Neural crest cell (in vitro differentiated cells): Measurements from ENCODE around the gene STXBP3. TPM values are rescaled to one million over a fixed set of nuclear protein-coding genes. Genes with fewer than 3 reads are reported as not detected.
A peak's percentile ranks its signal among the peaks of the same experiment; 100 is the strongest.

ENCODE experiments used
- DNase-seq: peaks from one replicate; pipeline ENCODE4 v3.0.0; 2021; ENCODE audit warnings: low read depth, mixed read lengths, low spot score
- H3K27ac Mint-ChIP-seq: one replicate; pipeline ENCODE4 v1.8.0; 2021; ENCODE audit warnings: mild to moderate bottlenecking, mixed read lengths; ENCODE audit not compliant: unreplicated experiment
- H3K27me3 Mint-ChIP-seq: 2 replicates; pipeline ENCODE4 v1.8.0; 2021; ENCODE audit warnings: low read depth, mild to moderate bottlenecking, mixed read lengths
- H3K36me3 Mint-ChIP-seq: 2 replicates; pipeline ENCODE4 v1.8.0; 2021; ENCODE audit warnings: low read depth, mild to moderate bottlenecking, mixed read lengths
- H3K4me1 Mint-ChIP-seq: 2 replicates; pipeline ENCODE4 v1.8.0; 2021; ENCODE audit warnings: mixed read lengths
- H3K4me3 Mint-ChIP-seq: one replicate; pipeline ENCODE4 v1.8.0; 2021; ENCODE audit warnings: mild to moderate bottlenecking, mixed read lengths
- H3K9me3 Mint-ChIP-seq: 2 replicates; pipeline ENCODE4 v1.8.0; 2021; ENCODE audit warnings: mixed read lengths
- total RNA-seq: library from RNA; stranded (reverse); gene quantifications from 2 replicates; pipeline ENCODE4 v1.2.1, GENCODE V29; 2021
- TF ChIP-seq, protein P1 (sequence below): fragments of 200-600 bp; sonication (generic); conservative IDR thresholded peaks from 2 replicates; pipeline ENCODE4 v1.5.0; 2021; ENCODE audit warnings: antibody characterized with exemption, mild to moderate bottlenecking

Gene STXBP3
- total RNA-seq, 1 donor from 2014 or later: 32.2 TPM

DNA sequence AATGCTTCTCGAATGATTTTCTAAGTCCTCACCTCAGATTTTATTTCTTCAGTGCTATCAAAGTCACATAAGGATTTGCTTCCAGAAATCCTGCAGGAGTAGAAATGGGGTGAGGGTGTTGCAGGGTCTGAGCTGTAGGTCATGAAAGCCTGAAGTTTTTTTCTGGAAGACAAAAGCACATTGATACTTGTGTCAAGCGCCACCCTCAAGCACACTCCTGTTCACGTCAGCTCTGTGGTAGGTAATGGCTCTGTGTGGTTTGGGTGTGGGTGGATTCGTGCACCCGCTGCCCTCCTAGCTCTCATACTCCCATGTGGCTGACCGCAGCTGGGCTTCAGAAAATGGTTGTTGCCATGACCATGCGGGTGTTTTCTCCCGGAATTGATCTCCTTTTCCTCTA is 70.5 kb downstream of the STXBP3 start:
- Mint-ChIP-seq H3K27ac (peak overlapping the region; percentile 98), H3K9me3 (peaks cover 2% of the 10 kb centered on the region), H3K36me3 (peaks cover 2% of the 10 kb centered on the region), H3K4me3 (peak overlapping the region; percentile 73), H3K27me3 (no peaks in the 10 kb centered on the region), H3K4me1 (peaks cover 47% of the 10 kb centered on the region)
- TF ChIP-seq, protein P1, sequence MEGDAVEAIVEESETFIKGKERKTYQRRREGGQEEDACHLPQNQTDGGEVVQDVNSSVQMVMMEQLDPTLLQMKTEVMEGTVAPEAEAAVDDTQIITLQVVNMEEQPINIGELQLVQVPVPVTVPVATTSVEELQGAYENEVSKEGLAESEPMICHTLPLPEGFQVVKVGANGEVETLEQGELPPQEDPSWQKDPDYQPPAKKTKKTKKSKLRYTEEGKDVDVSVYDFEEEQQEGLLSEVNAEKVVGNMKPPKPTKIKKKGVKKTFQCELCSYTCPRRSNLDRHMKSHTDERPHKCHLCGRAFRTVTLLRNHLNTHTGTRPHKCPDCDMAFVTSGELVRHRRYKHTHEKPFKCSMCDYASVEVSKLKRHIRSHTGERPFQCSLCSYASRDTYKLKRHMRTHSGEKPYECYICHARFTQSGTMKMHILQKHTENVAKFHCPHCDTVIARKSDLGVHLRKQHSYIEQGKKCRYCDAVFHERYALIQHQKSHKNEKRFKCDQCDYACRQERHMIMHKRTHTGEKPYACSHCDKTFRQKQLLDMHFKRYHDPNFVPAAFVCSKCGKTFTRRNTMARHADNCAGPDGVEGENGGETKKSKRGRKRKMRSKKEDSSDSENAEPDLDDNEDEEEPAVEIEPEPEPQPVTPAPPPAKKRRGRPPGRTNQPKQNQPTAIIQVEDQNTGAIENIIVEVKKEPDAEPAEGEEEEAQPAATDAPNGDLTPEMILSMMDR: no peak
- peak; percentile 22 for DNase-seq

DNA sequence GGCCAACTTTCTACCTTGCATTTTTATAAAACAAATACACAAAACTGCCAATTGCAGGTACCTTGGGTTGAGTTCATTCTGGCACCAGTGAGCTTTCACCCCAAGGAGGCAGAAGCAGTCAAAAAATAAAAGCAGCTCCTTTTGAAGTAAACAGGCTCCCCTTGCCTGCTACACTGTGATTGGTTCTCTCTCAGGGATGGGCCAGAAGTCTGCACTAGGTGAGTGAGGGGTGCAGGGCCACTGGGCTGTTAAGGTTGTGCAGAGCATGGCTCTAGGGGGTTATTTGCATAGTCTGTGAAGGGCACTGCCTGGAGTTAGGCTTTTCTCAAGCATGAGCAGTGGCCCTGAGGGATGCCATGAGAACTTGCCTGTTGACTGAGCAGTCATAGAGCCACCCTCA is 71.3 kb downstream of the STXBP3 start:
- Mint-ChIP-seq H3K27me3 (no peaks in the 10 kb centered on the region), H3K4me3 (no peak overlapping the region), H3K27ac (peak overlapping the region; percentile 77), H3K4me1 (peaks cover 47% of the 10 kb centered on the region), H3K36me3 (peaks cover 2% of the 10 kb centered on the region), H3K9me3 (peaks cover 2% of the 10 kb centered on the region)
- TF ChIP-seq, protein P1: no peak
- no peak for DNase-seq

DNA sequence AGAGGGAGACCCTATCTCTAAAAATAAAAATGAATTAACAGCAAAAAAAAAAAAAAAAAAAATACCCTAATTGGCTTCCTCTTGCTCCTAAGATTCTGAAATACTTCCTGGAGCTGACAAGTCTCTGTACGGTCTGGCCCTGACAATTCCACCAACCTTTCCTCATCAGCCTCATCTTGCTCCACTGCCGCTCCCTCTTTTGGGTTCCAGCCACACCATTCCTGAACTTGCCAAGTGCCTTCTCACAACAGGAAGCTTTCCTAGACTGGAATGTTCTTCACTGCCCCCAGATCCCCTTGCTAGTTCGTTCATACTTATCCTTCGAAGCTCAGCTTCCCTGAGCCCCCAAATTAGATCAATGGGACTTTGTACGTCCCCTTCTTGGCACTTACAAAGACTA is 73.4 kb downstream of the STXBP3 start:
- Mint-ChIP-seq H3K9me3 (peaks cover 2% of the 10 kb centered on the region), H3K27me3 (no peaks in the 10 kb centered on the region), H3K4me1 (peaks cover 31% of the 10 kb centered on the region), H3K4me3 (peak overlapping the region; percentile 40), H3K27ac (no peak overlapping the region), H3K36me3 (peaks cover 2% of the 10 kb centered on the region)
- TF ChIP-seq, protein P1: no peak
- no peak for DNase-seq

DNA sequence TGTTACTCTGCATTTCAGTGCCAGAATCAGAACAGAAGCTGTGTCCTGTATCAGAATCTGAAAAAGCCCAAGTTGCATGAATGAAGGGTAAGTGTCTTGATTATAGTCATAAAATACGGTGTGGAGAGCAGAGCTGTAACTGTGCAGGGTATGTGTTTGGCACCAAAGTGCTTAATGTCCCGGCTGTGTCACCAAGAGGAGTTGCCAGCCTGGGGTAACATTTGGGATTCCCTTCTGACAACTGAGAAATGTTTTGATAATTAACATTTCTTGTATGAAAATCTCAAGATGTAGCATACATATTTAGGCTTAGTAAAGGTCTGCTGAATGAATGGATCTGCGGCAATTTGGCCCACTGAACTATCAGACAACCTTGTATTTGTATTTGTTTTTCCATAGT is 77.2 kb downstream of the STXBP3 start:
- TF ChIP-seq, protein P1: no peak
- Mint-ChIP-seq H3K4me3 (no peak overlapping the region), H3K27ac (no peak overlapping the region), H3K27me3 (no peaks in the 10 kb centered on the region), H3K36me3 (no peaks in the 10 kb centered on the region), H3K9me3 (no peaks in the 10 kb centered on the region), H3K4me1 (peaks cover 9% of the 10 kb centered on the region)
- DNase-seq: no peak

DNA sequence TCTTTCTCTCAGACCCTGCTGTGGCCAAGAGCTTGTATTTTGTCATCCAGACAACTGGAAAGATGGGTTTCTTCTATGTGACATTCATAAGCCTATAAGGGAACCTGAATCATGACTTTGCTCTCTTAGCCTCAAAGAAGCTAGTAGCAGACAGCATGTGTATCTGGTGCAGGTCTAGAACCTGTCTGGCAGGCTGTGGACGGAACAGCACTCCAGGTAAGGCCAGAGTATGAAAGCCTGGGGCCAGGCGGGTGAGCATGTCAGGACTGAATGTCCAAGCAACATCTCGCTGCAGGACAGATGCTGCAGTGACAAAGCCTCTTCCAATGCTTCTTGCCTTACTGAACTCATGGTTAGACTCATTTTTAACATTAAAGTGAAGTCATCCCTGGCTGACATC is 77.6 kb downstream of the STXBP3 start:
- H3K27me3 Mint-ChIP-seq: no peaks in the 10 kb centered on the region
- H3K4me3 Mint-ChIP-seq: no peak overlapping the region
- no peaks in the 10 kb centered on the region for H3K36me3 Mint-ChIP-seq
- no peak overlapping the region for H3K27ac Mint-ChIP-seq
- peaks cover 9% of the 10 kb centered on the region for H3K4me1 Mint-ChIP-seq
- no peaks in the 10 kb centered on the region for H3K9me3 Mint-ChIP-seq
- DNase-seq: no peak
- TF ChIP-seq, protein P1: no peak

DNA sequence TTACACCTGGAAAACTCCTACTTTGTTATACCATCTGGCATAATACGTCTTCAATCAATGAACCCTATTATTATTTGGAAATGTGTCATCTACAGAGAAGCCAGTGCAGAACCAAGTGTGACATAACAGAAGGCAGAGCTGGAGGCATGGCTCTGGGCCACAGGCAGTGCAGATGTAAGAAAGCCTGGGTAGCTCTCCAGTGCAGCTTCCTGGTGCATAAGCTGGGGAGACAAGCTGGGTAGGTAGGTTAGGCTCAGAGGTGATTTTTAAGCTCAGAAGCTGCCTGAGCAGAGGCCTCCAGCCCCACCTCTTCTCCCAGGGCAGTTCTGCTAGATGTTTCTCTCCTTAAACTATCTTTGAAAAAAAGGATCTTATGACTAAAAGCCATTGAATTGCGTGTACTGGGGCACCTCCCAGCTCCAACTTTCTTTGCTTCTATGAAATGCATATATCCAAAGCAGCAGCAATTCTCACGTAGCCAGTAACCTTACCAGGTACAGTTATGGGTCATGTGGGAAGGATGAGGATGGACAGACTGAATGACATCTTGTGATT is 79.7 kb downstream of the STXBP3 start:
- Mint-ChIP-seq H3K4me3 (no peak overlapping the region), H3K36me3 (no peaks in the 10 kb centered on the region), H3K9me3 (no peaks in the 10 kb centered on the region), H3K27ac (no peak overlapping the region), H3K27me3 (no peaks in the 10 kb centered on the region), H3K4me1 (peaks cover 6% of the 10 kb centered on the region)
- DNase-seq: no peak
- TF ChIP-seq, protein P1: no peak
